ENCODE results near the gene STXBP6. TPM values are rescaled to one million over a fixed set of nuclear protein-coding genes. Genes with fewer than 3 reads are reported as not detected.

The STXBP6 gene
- total RNA-seq, 2 donors from 2014 or later, result not detected

GRCh38 chr14:25032092-25032784 lies 17.7 kb downstream of the STXBP6 start:
- no peak overlapping the region for H3K4me3 Mint-ChIP-seq
- ATAC-seq (replicated peaks in 1 of 2) (peak in 1 of 2 donors; percentile 44), DNase-seq (peak; percentile 6 to 10)
- H3K27ac Mint-ChIP-seq, result no peak overlapping the region
- no peaks in the 10 kb centered on the region for H3K27me3 Mint-ChIP-seq (ENCODE audit: low read depth)
- no peaks in the 10 kb centered on the region for H3K36me3 Mint-ChIP-seq (ENCODE audit: insufficient read depth in 2 of 2)
- no peaks in the 10 kb centered on the region for H3K4me1 Mint-ChIP-seq (ENCODE audit: low read depth)
- no peaks in the 10 kb centered on the region for H3K9me3 Mint-ChIP-seq

- no peak overlapping the region for H3K27ac Mint-ChIP-seq
- ATAC-seq (replicated peaks in 1 of 2) (no peak), DNase-seq (no peak)
- H3K4me3 Mint-ChIP-seq, result no peak overlapping the region
- no peaks in the 10 kb centered on the region for H3K4me1 Mint-ChIP-seq (ENCODE audit: low read depth)
- H3K36me3 Mint-ChIP-seq (ENCODE audit: insufficient read depth in 2 of 2), result no peaks in the 10 kb centered on the region
- H3K27me3 Mint-ChIP-seq (ENCODE audit: low read depth), result no peaks in the 10 kb centered on the region
- no peaks in the 10 kb centered on the region for H3K9me3 Mint-ChIP-seq
Observed at GRCh38 chr14:25026476-25027137, 23.3 kb downstream of the STXBP6 start.

GRCh38 chr14:25019892-25020291 lies 30.1 kb downstream of the STXBP6 start:
- no peaks in the 10 kb centered on the region for H3K36me3 Mint-ChIP-seq (ENCODE audit: insufficient read depth in 2 of 2)
- H3K4me1 Mint-ChIP-seq (ENCODE audit: low read depth), result no peaks in the 10 kb centered on the region
- H3K27me3 Mint-ChIP-seq (ENCODE audit: low read depth), result no peaks in the 10 kb centered on the region
- ATAC-seq (replicated peaks in 1 of 2) (no peak), DNase-seq (no peak)
- no peaks in the 10 kb centered on the region for H3K9me3 Mint-ChIP-seq
- no peak overlapping the region for H3K27ac Mint-ChIP-seq
- H3K4me3 Mint-ChIP-seq, result no peak overlapping the region

- Mint-ChIP-seq H3K9me3 (no peaks in the 10 kb centered on the region), H3K27ac (no peak overlapping the region), H3K4me1 (ENCODE audit: low read depth) (no peaks in the 10 kb centered on the region), H3K36me3 (ENCODE audit: insufficient read depth in 2 of 2) (no peaks in the 10 kb centered on the region), H3K27me3 (ENCODE audit: low read depth) (no peaks in the 10 kb centered on the region), H3K4me3 (no peak overlapping the region)
- DNase-seq (no peak), ATAC-seq (replicated peaks in 1 of 2) (no peak)
Observed at GRCh38 chr14:25017562-25017961, 32.4 kb downstream of the STXBP6 start.

GRCh38 chr14:25015761-25016160 lies 34.2 kb downstream of the STXBP6 start:
- Mint-ChIP-seq H3K36me3 (ENCODE audit: insufficient read depth in 2 of 2) (no peaks in the 10 kb centered on the region), H3K27me3 (ENCODE audit: low read depth) (no peaks in the 10 kb centered on the region), H3K4me1 (ENCODE audit: low read depth) (no peaks in the 10 kb centered on the region), H3K4me3 (no peak overlapping the region), H3K27ac (no peak overlapping the region), H3K9me3 (no peaks in the 10 kb centered on the region)
- DNase-seq (no peak), ATAC-seq (replicated peaks in 1 of 2) (no peak)

- Mint-ChIP-seq H3K27ac (no peak overlapping the region), H3K36me3 (ENCODE audit: insufficient read depth in 2 of 2) (no peaks in the 10 kb centered on the region), H3K9me3 (no peaks in the 10 kb centered on the region), H3K27me3 (ENCODE audit: low read depth) (peaks cover 2% of the 10 kb centered on the region), H3K4me3 (no peak overlapping the region), H3K4me1 (ENCODE audit: low read depth) (no peaks in the 10 kb centered on the region)
- ATAC-seq (replicated peaks in 1 of 2) (no peak), DNase-seq (no peak)
Observed at GRCh38 chr14:25014440-25014839, 35.5 kb downstream of the STXBP6 start.

- no peaks in the 10 kb centered on the region for H3K36me3 Mint-ChIP-seq (ENCODE audit: insufficient read depth in 2 of 2)
- no peak for ATAC-seq (replicated peaks in 1 of 2)
- H3K27ac Mint-ChIP-seq, result no peak overlapping the region
Observed at GRCh38 chr14:25011095-25011494, 38.9 kb downstream of the STXBP6 start.

GRCh38 chr14:25010471-25010870 lies 39.5 kb downstream of the STXBP6 start:
- no peaks in the 10 kb centered on the region for H3K9me3 Mint-ChIP-seq
- H3K27me3 Mint-ChIP-seq (ENCODE audit: low read depth), result peaks cover 7% of the 10 kb centered on the region
- H3K4me3 Mint-ChIP-seq, result no peak overlapping the region
- no peak for ATAC-seq (replicated peaks in 1 of 2)
- DNase-seq, result no peak
- no peak overlapping the region for H3K27ac Mint-ChIP-seq
- H3K4me1 Mint-ChIP-seq (ENCODE audit: low read depth), result no peaks in the 10 kb centered on the region
- no peaks in the 10 kb centered on the region for H3K36me3 Mint-ChIP-seq (ENCODE audit: insufficient read depth in 2 of 2)

More at GRCh38 chr14:25011095-25011494, 38.9 kb downstream of the STXBP6 start:
- no peaks in the 10 kb centered on the region for H3K4me1 Mint-ChIP-seq (ENCODE audit: low read depth)
- no peak overlapping the region for H3K4me3 Mint-ChIP-seq
- H3K9me3 Mint-ChIP-seq, result no peaks in the 10 kb centered on the region
- no peak for DNase-seq
- H3K27me3 Mint-ChIP-seq (ENCODE audit: low read depth), result peaks cover 7% of the 10 kb centered on the region

- no peaks in the 10 kb centered on the region for H3K36me3 Mint-ChIP-seq (ENCODE audit: insufficient read depth in 2 of 2)
- peaks cover 7% of the 10 kb centered on the region for H3K27me3 Mint-ChIP-seq (ENCODE audit: low read depth)
- no peak for ATAC-seq (replicated peaks in 1 of 2)
- no peak overlapping the region for H3K27ac Mint-ChIP-seq
- no peaks in the 10 kb centered on the region for H3K4me1 Mint-ChIP-seq (ENCODE audit: low read depth)
- no peak for DNase-seq
- no peak overlapping the region for H3K4me3 Mint-ChIP-seq
- H3K9me3 Mint-ChIP-seq, result no peaks in the 10 kb centered on the region
Observed at GRCh38 chr14:25009891-25010290, 40.1 kb downstream of the STXBP6 start.

GRCh38 chr14:25007832-25008231 lies 42.1 kb downstream of the STXBP6 start:
- Mint-ChIP-seq H3K4me1 (ENCODE audit: low read depth) (no peaks in the 10 kb centered on the region), H3K9me3 (no peaks in the 10 kb centered on the region), H3K27me3 (ENCODE audit: low read depth) (peaks cover 14% of the 10 kb centered on the region), H3K4me3 (no peak overlapping the region), H3K36me3 (ENCODE audit: insufficient read depth in 2 of 2) (no peaks in the 10 kb centered on the region), H3K27ac (no peak overlapping the region)
- ATAC-seq (replicated peaks in 1 of 2) (no peak), DNase-seq (no peak)

GRCh38 chr14:25006961-25007795 lies 42.8 kb downstream of the STXBP6 start:
- peaks cover 14% of the 10 kb centered on the region for H3K27me3 Mint-ChIP-seq (ENCODE audit: low read depth)

GRCh38 chr14:25006031-25006430 lies 43.9 kb downstream of the STXBP6 start:
- Mint-ChIP-seq H3K4me1 (ENCODE audit: low read depth) (no peaks in the 10 kb centered on the region), H3K36me3 (ENCODE audit: insufficient read depth in 2 of 2) (no peaks in the 10 kb centered on the region), H3K9me3 (no peaks in the 10 kb centered on the region), H3K27ac (no peak overlapping the region), H3K4me3 (no peak overlapping the region), H3K27me3 (ENCODE audit: low read depth) (peaks cover 14% of the 10 kb centered on the region)
- no peak for ATAC-seq (replicated peaks in 1 of 2)
- DNase-seq, result no peak

More at GRCh38 chr14:25006961-25007795, 42.8 kb downstream of the STXBP6 start:
- Mint-ChIP-seq H3K4me3 (no peak overlapping the region), H3K9me3 (no peaks in the 10 kb centered on the region), H3K4me1 (ENCODE audit: low read depth) (no peaks in the 10 kb centered on the region), H3K36me3 (ENCODE audit: insufficient read depth in 2 of 2) (no peaks in the 10 kb centered on the region), H3K27ac (no peak overlapping the region)
- ATAC-seq (replicated peaks in 1 of 2) (peak in 1 of 2 donors; percentile 73), DNase-seq (no peak)

GRCh38 chr14:25004389-25004809 lies 45.5 kb downstream of the STXBP6 start:
- no peaks in the 10 kb centered on the region for H3K4me1 Mint-ChIP-seq (ENCODE audit: low read depth)
- no peaks in the 10 kb centered on the region for H3K36me3 Mint-ChIP-seq (ENCODE audit: insufficient read depth in 2 of 2)
- H3K27ac Mint-ChIP-seq, result no peak overlapping the region

More at GRCh38 chr14:25004389-25004809, 45.5 kb downstream of the STXBP6 start:
- Mint-ChIP-seq H3K4me3 (no peak overlapping the region), H3K27me3 (ENCODE audit: low read depth) (peaks cover 11% of the 10 kb centered on the region), H3K9me3 (no peaks in the 10 kb centered on the region)
- no peak for ATAC-seq (replicated peaks in 1 of 2)
- DNase-seq, result no peak
